Measurements from ENCODE around the gene KCNH3. TPM values are rescaled to one million over a fixed set of nuclear protein-coding genes. Genes with fewer than 3 reads are reported as not detected.

The KCNH3 gene, protein sequence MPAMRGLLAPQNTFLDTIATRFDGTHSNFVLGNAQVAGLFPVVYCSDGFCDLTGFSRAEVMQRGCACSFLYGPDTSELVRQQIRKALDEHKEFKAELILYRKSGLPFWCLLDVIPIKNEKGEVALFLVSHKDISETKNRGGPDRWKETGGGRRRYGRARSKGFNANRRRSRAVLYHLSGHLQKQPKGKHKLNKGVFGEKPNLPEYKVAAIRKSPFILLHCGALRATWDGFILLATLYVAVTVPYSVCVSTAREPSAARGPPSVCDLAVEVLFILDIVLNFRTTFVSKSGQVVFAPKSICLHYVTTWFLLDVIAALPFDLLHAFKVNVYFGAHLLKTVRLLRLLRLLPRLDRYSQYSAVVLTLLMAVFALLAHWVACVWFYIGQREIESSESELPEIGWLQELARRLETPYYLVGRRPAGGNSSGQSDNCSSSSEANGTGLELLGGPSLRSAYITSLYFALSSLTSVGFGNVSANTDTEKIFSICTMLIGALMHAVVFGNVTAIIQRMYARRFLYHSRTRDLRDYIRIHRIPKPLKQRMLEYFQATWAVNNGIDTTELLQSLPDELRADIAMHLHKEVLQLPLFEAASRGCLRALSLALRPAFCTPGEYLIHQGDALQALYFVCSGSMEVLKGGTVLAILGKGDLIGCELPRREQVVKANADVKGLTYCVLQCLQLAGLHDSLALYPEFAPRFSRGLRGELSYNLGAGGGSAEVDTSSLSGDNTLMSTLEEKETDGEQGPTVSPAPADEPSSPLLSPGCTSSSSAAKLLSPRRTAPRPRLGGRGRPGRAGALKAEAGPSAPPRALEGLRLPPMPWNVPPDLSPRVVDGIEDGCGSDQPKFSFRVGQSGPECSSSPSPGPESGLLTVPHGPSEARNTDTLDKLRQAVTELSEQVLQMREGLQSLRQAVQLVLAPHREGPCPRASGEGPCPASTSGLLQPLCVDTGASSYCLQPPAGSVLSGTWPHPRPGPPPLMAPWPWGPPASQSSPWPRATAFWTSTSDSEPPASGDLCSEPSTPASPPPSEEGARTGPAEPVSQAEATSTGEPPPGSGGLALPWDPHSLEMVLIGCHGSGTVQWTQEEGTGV
- total RNA-seq = 1 to 10 TPM in 1 of 2 donors, under 1 TPM in 1; 0.19 to 1.0 TPM

DNA sequence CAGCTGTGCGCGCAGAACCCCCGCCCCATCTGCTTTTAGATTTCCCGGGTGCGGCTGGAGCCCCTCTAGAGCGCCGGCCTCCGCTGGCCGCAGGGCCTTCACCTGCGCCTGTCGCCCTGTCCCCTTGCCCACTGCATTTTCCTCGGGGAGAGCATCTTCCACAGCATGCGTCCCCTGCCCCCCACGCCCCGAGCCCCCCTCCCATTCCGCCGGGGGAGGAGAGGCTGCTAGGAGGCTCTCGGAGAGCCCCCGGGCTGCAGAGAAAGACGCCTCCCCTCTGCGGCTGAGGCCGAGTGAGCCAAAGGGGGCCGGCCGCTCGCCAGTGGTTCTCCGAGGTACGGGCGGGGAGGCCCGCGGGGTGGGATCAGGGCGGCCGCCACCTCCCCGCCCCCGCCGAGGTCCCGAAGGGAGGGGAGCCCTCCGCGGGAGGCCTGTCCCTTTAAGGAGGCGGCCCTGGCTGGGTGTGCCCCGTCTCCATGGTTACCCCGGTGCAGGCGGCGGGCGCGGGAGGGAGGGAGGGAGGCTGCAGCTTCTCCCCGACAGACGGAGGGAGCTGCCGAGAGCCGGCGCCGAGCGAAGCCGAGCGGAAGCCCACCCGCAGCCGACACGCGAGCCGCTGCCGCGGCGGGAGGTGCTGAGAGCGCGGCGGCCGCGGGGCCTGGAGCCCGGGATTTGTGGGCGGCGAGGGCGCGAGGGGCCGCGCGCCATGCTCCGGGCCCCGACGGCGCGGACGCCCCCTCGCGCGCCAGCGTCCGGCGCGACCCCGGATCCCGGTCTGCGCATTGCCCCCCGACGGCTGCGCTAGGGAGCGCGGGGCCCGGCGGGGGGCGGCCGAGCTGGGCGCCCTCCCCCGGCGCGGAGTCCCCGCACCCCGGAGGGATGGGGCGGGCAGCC, at the start of gene KCNH3:
Gene KCNH3, plus strand, starts transcription at position 521 of the 894 bp plus-strand sequence. CDS start 387 bp downstream, outside the sequence.
- Histone ChIP-seq H3K27me3 (peaks cover 0 to 13% of the 10 kb centered on the region in 2 donors), H3K4me1 (peaks cover 0 to 14% of the 10 kb centered on the region in 2 donors), H3K36me3 (no peaks in the 10 kb centered on the region), H3K27ac (no peak within 1 kb of the TSS), H3K4me3 (peak within 1 kb of the TSS; percentile 21 to 57), H3K9me3 (no peaks in the 10 kb centered on the region)
- no peak for TF ChIP-seq CTCF (IDR thresholded peaks at IDR 0.05)
- DNase-seq (ENCODE audit: low spot score) = peak; percentile 71

GRCh38 chr12:49489154-49489553, 49.7 kb upstream of the KCNH3 start:
- TF ChIP-seq CTCF (IDR thresholded peaks at IDR 0.05) = no peak
- DNase-seq (ENCODE audit: low spot score) = no peak
- H3K27ac ChIP-seq = no peak overlapping the region
- no peak overlapping the region for H3K4me3 ChIP-seq
- H3K27me3 ChIP-seq = no peaks in the 10 kb centered on the region
- peaks cover 13% of the 10 kb centered on the region for H3K36me3 ChIP-seq
- no peaks in the 10 kb centered on the region for H3K4me1 ChIP-seq
- no peaks in the 10 kb centered on the region for H3K9me3 ChIP-seq

GRCh38 chr12:49489720-49490119, 49.1 kb upstream of the KCNH3 start:
- H3K9me3 ChIP-seq = no peaks in the 10 kb centered on the region
- no peak overlapping the region for H3K4me3 ChIP-seq
- TF ChIP-seq CTCF (IDR thresholded peaks at IDR 0.05) = no peak
- no peaks in the 10 kb centered on the region for H3K27me3 ChIP-seq
- H3K27ac ChIP-seq = no peak overlapping the region
- DNase-seq (ENCODE audit: low spot score) = no peak
- peaks cover 10% of the 10 kb centered on the region for H3K36me3 ChIP-seq
- no peaks in the 10 kb centered on the region for H3K4me1 ChIP-seq

DNA sequence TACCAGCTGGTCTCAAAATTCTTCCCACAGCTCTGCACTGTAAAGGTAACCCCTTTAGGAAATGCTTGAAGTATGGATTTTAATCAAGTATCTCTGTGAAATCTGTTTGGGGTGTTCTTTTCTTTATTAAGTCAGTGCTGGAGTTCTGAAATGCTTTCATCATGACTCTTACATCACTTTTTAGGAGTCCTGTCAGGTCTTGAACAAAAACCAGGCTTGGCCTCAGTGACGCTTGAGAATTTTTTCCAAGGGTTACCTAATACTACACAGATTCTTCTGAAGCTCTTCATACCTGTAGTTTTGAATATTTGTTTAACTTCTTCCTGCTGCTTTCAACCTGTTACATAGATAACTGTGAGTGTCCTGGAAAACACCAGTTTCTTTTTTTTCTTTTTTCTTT, 47.0 kb upstream of the KCNH3 start:
- Histone ChIP-seq H3K4me1 (no peaks in the 10 kb centered on the region), H3K9me3 (no peaks in the 10 kb centered on the region), H3K27ac (no peak overlapping the region), H3K36me3 (peaks cover 6% of the 10 kb centered on the region), H3K27me3 (no peaks in the 10 kb centered on the region), H3K4me3 (no peak overlapping the region)
- DNase-seq (ENCODE audit: low spot score) = no peak
- no peak for TF ChIP-seq CTCF (IDR thresholded peaks at IDR 0.05)

- Histone ChIP-seq H3K4me1 (no peaks in the 10 kb centered on the region), H3K27me3 (no peaks in the 10 kb centered on the region), H3K9me3 (no peaks in the 10 kb centered on the region), H3K27ac (no peak overlapping the region), H3K4me3 (no peak overlapping the region), H3K36me3 (peaks cover 17% of the 10 kb centered on the region)
- no peak for DNase-seq (ENCODE audit: low spot score)
- TF ChIP-seq CTCF (IDR thresholded peaks at IDR 0.05) = no peak
Measured at GRCh38 chr12:49493900-49494299, 44.9 kb upstream of the KCNH3 start.

Data from right atrium auricular region (tissue), 2 donors.